GM19238 (cell line): Measurements from ENCODE around the gene MAFF.
A peak's percentile ranks its signal among the peaks of the same experiment; 100 is the strongest.

ENCODE experiments used
- DNase-seq: peaks from one replicate; pipeline ENCODE4 v3.0.0; 2011; ENCODE audit warnings: low spot score; ENCODE audit not compliant: insufficient read length

The MAFF gene

DNA sequence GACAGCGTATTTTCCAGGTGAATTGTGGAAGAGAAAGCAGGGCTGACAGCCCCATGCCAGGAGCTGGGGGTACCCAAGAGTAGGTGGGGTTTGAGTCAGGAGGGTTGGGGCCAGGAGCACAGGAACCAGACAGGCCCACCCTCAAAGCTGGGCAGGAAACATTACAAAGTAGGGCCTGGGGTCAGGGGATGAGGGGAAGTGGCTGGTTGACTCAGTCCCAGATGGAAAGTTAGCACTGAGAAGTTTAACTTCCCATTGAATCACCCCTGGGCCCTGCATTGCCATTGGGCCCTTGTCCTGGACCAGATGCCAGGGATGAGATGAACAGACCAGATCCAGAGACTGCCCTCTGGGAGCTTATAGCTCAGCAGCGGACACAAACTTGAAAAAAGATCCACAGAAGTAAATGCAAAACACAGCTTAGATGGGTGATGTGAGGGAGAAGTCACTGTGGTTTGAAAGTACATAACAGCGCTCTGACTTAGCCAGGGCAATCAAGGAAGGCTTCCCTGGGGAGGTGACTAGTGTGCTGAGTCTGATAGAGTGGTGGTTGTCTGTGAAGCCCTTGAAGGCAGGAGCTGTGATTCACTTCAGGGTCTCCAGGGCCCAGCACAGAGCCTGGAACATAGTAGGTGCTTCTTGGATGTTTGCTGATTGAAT, 2.2 kb downstream of the MAFF start:
- DNase-seq, result no peak

DNA sequence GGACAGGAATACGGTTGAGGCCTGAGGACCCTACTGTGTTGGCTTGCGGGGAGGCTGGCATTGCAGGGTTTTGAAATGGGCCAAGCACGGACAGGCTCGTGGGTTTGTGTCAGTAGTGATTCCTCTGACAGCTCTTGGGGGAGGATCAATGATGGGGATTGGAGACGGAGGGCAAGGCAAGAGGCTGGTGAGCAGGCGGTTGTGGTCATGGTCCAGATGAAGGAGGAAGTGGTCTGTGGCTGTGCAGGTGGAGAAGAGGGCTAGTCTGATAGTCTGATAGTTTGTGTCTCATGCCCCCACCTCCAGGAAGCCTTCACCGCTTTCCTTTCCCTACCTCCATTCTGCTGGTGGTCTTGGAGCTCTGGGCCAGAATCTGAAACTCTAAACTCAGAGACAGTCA, 3.0 kb downstream of the MAFF start:
- DNase-seq, result peak; percentile 62

DNA sequence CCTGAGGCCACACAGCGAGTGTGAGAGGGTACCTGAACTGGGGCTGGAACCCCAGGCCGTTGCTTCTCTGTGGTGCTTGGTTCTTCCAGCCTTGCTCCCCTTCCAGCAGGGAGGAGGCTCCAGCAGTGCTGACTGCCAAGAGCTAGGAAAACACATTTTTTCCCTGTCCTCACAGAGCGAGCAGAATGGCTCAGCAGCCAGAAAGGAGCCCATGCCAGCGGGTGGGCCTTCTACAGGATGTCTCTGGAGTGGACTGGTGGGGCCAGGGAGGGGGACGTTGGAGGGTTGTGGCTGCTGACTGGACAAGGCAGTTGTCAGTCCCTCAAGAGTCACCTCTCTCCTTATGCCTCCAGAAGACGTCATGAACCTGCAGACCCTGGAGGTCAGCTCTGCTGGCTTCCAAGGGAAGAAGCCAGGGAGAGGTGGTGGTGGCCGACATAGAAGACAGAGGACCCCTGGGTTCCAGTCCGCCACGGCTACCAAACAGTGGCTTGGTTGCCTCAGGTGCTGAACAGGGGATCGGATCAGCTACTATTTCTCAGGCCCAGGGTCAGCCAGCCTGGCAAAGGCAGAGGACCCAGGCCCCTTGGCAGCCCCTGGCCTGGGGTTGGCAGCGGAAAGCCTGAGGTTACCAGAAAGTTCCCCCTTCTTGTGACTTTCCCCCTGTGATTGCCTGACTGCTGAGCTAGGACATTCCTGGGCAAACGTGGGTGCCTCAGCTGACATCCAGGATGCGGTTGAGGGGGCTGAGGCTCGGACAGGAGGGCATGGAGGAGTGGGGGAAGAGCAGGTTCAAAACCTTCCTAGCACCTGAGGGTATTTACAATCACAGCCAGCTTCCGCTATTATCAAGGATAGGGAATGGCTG, 3.7 kb downstream of the MAFF start:
- DNase-seq, result no peak

DNA sequence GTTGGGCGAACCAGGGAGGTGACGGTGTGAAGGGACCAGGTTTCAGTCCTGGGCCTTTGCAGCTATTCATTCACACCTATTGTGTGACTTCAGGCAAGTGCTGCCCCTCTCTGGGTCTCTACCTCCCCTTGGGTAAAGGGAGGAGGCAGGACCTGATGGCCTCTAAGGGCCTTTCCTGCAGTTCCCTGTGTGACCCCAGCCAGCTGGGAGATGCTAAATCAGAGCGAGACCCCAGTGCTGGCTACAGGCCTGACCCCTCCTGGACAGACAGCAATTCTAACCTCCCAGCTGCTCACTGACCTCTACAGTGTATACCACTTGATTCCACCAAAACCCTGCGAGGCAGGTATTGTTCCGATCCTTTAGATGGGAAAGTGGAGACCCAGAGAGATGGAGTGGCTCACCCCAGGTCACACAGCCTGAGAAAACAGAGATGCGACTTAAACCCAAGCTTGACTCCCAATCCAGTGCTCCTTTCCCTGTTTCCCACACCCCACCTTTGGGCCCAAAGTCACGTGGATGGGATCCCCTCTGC, 6.2 kb downstream of the MAFF start:
- no peak for DNase-seq

DNA sequence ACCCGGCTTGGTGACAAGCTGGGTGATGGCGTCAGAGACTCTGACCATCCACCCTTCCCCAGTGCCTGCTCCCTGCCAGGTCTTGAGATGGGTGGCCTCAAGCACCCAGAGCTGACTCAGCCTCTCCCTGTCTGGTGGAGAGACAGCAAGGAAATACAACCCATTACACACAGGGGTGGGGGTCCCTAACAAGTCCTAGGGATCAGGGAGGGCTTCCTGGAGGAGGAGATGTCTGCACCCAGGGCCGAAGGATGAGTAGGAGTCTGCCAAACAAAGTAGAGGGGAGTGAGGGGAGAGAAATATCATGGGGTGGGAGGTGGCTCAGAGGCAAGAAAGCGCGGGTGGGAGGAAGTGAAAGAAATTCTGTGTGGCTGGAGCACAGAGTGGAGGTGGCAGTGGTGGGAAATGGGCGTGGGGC, 6.8 kb downstream of the MAFF start:
- DNase-seq, result no peak

DNA sequence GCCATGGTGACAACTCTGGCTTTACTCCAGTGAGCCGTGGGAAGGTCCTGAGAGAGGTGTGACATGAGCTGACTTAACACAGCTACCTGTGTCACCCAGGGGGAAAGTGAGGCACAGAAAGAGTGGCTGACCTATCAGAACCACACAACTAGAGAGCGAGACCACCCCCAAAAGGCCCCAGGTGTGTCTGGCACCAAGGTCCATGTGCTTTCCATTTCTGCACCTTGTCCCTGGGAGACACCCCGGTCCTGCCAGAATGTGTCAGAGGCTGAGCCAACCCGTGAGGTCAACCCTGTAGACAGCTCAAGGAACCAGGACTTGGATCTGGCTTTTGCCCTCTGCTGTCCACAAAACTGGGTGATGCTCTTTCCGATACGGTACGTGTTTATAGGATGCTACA, 9.8 kb downstream of the MAFF start:
- DNase-seq, result no peak

DNA sequence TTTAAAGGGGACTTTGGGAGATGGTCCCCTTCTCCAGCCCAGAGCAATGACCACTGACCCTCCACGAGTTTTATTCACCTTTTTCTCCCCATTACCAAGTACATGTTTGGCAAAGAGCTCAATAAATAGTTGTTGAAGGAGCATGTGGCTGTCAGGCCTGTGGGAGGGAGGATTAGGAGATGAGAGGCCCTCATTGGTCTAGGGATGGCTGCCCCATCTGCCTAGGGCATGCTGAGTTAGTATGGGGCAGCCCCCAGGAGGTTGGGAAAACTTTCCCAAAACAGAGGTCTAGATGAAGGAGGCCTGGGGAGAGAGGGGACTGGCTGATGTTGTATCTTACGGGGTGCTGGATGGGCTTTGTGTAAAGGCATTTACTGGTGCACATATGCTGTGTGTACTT, 10.6 kb downstream of the MAFF start:
- DNase-seq, result no peak

DNA sequence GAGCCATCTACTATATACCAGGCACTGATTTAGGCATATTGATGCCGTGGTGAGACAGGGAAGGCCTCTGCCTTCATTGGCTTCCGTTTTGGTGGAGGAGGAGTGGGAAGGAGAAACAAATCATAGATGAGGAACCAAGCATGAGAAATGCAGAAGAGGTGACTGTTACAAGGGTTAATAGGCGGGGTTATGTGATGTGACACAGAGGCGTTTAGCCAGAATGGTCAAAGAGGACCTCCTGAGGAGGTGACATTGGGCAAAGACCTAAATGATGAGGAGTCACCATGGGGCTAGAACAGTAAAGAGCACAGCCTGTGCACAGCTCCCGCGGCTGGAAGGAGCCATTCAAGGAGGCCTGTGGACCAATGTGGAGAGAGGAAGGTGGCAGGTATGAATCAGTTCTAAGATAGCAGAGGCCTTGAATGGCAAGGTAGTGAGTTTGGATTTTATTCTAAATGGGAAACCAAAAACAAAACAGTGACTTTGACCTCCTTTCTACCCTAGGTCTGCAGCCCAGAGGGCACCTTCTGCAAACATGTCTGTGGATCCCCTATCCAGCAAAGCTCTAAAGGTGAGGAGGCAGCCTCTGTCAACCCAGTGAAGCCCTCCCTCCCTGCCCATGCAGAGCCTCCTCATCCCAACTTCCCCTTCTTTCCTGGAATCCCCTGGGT, 11.7 kb downstream of the MAFF start:
- no peak for DNase-seq

DNA sequence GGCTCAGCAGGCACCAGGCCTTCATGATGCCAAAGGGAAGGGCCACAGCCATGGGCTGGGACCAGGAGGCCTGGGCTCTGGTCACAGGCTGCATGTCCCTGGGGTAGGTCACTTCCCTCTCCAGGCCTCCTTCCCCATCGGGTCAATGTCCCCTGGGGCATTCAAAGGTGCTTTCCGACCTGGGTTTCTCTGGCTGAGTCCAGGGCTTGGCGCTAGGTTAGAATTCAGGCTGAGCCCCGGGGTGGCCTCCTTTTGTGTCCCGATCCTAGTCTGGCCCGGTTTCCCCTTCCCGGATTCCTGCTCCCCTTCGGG, 12.2 kb downstream of the MAFF start:
- no peak for DNase-seq

DNA sequence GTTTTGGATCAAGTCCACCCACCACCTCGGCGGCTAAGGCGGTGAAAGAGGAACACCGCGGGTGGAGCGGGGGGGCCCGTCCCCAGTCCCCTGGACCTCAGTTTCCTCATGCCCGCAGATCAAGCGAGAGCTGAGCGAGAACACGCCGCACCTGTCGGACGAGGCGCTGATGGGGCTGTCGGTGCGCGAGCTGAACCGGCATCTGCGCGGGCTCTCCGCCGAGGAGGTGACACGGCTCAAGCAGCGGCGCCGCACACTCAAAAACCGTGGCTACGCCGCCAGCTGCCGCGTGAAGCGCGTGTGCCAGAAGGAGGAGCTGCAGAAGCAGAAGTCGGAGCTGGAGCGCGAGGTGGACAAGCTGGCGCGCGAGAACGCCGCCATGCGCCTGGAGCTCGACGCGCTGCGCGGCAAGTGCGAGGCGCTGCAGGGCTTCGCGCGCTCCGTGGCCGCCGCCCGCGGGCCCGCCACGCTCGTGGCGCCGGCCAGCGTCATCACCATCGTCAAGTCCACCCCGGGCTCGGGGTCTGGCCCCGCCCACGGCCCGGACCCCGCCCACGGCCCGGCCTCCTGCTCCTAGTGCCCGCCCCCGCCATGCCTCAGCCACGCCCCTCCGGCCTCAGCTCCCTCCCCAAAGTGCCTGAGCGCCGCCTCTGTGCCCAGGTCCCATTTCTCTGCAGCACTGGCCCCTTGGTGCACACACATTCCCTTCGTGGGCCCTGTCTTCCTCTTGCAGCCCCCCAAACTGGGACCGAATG, 12.7 kb downstream of the MAFF start:
- no peak for DNase-seq

DNA sequence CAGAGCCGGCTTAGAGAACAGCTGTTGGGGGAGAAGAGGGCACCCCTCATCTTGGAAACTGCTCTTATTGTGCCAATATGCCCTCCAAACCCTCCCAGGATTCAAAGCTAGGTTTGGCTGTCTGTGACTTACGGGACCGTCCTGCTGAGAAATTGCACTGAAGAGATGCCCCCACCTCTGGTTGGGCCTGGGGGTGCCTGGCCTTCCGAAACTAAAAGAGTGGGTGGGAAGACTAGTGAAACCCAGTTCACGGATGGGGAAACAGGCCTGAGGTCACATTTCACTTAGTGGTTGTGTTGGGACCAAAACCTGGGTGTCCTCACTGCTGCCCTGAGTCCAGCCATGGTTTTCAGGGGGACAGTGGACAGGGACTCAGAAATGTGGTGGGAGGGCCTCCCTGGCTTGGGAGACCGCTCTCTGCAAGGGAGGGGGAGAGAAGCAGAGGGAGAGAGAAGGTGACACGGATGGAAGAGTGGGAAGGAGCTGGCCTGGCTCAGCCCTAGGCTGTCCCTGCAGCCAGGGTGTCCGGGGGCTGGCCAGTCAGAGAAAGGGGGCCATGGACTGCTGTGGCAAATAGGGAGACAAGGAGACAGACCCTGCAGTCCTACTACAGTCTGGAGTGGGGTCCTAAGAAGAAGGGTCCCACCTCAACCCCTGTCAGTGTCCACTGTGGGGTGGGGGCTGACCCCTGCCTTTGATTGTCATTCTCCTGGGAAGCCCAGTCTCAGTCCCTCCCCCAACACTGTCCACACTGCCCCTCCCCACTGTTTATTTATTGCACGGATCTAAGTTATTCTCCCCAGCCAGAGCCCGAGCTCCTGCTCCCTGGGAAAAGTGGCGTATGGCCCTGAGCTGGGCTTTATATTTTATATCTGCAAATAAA, 13.6 kb downstream of the MAFF start:
- DNase-seq, result no peak

DNA sequence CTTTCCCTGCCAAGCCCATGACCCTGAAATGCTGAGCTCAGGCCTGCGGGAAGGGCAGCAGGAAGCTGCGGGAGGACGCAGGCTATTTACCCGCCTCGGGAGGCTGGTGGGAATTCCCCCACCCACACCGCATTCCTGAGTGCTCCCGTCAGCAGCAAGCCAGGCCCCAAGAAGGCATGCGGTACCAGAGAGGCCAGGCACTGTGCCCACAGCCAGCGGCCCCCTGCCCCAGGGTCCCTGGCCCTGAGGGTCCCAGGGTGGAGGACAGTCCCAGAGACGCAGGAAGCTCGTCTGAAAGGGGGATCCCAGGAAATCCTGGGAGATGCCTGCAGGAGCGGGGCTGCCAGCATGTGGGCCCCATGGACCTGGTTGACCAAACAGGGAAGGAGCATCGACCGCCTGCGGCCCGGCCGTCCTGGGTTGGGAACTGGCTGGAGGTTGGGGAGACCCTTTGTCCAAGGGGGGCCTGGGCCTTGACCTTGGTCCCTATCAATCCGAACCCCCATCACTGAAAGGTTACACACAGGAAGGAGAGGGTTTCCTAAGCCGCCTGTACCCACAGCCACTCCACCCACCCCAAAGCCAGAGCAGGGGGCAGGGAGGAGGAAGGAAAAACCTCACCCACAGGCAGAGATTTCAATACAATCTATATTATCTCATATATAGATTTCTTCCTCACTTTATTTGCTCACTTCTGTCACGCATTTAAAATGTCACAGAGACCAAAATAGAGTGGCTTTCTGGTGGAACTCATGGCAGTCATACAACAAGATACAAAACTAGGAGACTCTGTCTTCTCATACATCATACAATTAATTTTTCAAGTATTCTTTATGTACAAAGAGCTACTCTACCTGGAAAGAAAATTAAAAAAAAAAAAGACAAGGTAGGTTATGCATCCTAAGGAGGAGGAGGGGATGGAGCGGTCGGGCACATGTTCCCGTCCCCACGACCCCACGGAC, 17.1 kb downstream of the MAFF start:
- DNase-seq, result no peak

DNA sequence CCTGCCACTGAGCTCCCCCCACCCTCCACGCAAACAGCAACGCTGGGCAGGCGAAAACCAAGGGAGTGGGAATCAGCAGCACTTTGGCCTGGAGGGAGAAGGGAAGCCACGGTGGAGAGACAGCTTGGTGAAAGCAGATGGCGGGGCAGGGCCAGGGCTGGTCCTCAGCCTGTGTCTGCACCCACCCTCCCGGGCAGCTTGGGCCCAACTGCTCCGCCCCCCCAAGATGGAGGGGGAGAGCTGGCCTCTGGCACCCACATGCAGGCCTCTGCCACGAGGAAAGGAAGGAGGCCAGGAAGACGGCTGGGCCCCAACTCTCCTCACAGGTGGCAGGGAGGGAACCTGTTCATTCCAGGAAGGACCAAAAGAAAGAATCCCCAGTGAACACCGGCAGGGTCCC, 17.8 kb downstream of the MAFF start:
- no peak for DNase-seq

DNA sequence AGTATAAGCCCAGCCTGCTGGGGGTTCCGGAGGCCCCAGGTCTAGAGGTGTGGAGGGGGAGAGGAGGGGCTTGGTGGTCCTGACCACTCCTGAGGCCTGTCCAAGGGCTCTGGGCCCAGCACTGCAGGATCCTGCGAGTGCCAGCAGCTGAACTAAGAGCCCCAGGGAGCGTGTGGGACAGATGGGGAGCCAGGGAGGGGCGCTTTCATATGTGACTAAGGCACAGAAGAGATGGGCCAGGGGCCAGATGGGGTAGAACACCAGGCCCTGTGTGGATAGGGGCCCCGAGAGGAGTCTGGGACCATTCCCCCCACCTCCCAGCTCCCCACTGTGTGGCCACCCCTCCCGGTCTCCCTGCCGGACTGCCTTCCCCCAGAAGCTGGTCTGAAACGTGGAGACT, 18.4 kb downstream of the MAFF start:
- DNase-seq, result no peak

DNA sequence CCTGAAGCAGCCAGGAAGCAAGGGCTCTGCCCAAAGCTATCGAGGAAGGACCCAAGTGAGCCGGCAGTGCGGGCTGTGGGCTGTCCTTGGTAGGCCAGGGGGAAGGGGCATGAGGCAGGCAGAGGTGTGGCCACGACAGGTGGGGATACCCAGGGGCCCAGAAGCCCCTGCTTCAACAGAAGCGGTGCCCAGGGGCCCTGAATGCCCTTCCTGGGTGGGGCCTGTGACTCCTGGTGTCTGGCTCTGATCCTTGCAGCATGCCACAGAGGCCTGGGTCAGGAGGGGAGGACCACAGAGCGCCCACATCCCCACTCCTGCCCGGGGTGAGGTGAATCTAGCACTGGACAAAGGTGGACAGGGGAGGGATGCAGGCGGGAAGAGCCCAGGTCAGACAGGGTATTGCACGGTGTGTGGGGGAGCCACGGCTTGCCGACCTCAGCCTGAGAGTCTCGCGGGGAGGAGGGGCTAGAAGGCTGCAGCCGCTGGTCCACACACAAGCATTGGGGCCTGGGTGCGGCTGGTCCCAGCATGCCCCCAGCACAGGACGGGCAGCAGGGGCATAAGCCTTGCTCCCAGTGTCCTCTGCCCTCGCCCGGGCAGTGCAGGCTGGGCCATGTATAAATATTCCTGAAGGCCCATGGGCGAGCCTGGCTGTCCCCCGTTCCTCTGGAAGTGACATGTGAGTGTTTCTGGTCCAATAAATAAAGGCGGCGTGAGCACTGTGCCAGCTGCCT, 19.0 kb downstream of the MAFF start:
- no peak for DNase-seq

DNA sequence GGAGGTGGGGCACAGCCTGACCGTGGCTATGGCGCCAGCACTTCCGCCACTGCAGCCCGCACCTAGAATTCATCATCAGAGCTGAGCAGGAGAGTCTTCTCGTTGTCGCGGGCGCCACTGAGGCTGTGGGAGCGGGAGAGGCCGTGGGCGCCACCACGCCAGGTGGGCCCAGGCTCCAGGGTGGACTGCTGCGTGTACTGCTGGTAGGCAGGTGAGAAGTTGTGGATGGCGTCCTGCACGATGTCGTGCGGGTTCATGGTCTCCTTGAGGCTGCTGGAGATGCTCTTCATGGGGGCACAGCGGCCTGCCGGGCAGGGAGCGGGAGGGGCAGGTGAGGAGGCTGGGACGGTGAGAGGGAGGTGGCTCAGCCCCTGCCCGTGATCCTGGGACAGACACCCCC, 19.6 kb downstream of the MAFF start:
- DNase-seq, result no peak

DNA sequence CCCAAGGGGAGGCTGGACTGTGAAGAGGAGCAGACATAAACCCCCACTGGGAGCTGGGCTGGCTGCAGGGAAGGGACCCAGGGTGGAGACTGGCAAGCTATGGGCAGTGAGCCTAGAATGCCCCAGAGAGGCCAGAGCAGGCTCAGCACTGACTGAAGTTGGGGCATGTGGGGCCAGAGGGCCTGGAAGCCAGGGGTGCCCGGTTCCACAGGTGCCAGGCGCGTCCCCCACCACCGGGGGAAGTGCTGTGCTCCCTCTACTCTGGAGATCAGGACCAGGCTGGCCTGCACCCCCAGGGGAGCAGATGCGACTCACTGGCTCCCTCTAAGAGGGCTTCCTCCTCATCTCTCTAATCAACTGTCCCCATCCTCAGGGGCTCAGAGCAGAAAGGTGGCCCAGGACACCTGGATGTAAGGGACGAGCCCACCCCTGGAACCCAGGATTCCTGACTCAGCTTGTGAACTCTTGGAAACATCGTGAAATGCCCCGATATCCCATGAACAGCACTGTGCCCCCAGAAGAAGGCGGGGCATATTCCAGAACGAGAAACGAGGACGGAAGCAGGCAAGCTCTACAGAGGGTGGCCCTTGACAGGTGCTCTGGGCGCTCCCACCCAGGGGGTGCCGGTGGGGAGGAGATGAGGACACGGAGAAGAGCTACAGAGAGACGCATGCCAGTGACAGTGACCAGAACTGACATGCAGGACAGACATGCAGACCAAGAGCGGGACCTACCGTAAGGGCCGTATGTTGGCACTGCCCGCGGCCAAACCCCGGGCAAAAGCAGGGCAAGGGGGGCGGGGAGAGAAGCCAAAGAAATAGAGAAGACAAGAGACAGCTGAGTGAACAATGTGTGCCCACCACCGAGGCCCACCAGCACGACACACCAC, 20.4 kb downstream of the MAFF start:
- no peak for DNase-seq

DNA sequence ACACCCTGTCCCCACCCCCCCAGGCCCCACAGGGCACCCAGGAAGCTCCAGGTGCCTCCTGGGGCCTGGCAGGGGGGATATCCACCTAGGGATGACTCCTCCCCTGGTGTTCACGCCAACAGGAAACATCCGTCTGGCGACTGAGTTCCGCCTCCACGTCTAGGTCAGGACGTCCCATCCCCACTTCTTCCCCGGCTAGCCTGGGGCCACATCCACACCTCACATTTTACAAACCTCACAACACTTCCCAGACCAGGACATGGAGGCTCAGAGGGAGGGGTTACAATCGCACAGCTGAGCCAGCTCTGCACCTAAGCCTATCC, 21.0 kb downstream of the MAFF start:
- no peak for DNase-seq
